ENCODE measurements around the gene TECPR1. TPM values are rescaled to one million over a fixed set of nuclear protein-coding genes. Genes with fewer than 3 reads are reported as not detected.

The TECPR1 gene
- total and polyA plus RNA-seq, 2 donors (not counting 1 experiment from before 2014, with no cell fraction given): 3.7 to 39.0 TPM

GRCh38 chr7:98215561-98216495 is 36.2 kb downstream of the TECPR1 start:
- H3K4me1 ChIP-seq (ENCODE audit: control insufficient read depth, extremely low read depth, insufficient read depth, low read length): no peaks in the 10 kb centered on the region
- TF ChIP-seq CTCF (conservative IDR thresholded peaks at IDR 0.05 in 1 of 2, IDR thresholded peaks at IDR 0.05 in 1 of 2; ENCODE audit: low read depth in 1 of 2, low read length in 2 of 2): no peak
- TF ChIP-seq EZH2 (IDR thresholded peaks at IDR 0.05; ENCODE audit: low read length, missing control alignments): no peak
- no peak overlapping the region for H3K9ac ChIP-seq (ENCODE audit: insufficient read depth, low read length)

GRCh38 chr7:98214811-98215321 is 37.2 kb downstream of the TECPR1 start:
- no peaks in the 10 kb centered on the region for H3K27me3 ChIP-seq (ENCODE audit: control insufficient read depth, insufficient read depth, low read length)

More at GRCh38 chr7:98215561-98216495, 36.2 kb downstream of the TECPR1 start:
- H3K79me2 ChIP-seq (ENCODE audit: control insufficient read depth, insufficient read depth, low read length): no peaks in the 10 kb centered on the region
- DNase-seq (ENCODE audit: low read depth in 2 of 2): no peak
- no peak overlapping the region for H3K4me3 ChIP-seq (replicated peaks in 1 of 4; ENCODE audit: control extremely low read depth in 1 of 4, insufficient read depth in 1 of 4, low read depth in 3 of 4, low read length in 4 of 4)
- H3K9me3 ChIP-seq (ENCODE audit: control insufficient read depth, insufficient read depth, low read depth, low read length): no peaks in the 10 kb centered on the region
- H3K27me3 ChIP-seq (ENCODE audit: control insufficient read depth, insufficient read depth, low read length): no peaks in the 10 kb centered on the region
- peaks cover 2% of the 10 kb centered on the region for H3K36me3 ChIP-seq (ENCODE audit: control insufficient read depth, insufficient read depth, low read length)
- no peaks in the 10 kb centered on the region for H4K20me1 ChIP-seq (ENCODE audit: control insufficient read depth, extremely low read depth, insufficient read depth, low read length)
- no peak overlapping the region for H3K4me2 ChIP-seq (ENCODE audit: extremely low read depth, insufficient read depth, low read length)
- H3K27ac ChIP-seq (ENCODE audit: insufficient read depth, low read length): no peak overlapping the region
- H2AFZ ChIP-seq (ENCODE audit: low read length): no peak overlapping the region

GRCh38 chr7:98213888-98214810 is 37.9 kb downstream of the TECPR1 start:
- Histone ChIP-seq H3K4me2 (ENCODE audit: extremely low read depth, insufficient read depth, low read length) (no peak overlapping the region), H3K27ac (ENCODE audit: insufficient read depth, low read length) (no peak overlapping the region), H3K4me3 (replicated peaks in 1 of 4; ENCODE audit: control extremely low read depth in 1 of 4, insufficient read depth in 1 of 4, low read depth in 3 of 4, low read length in 4 of 4) (no peak overlapping the region), H3K9me3 (ENCODE audit: control insufficient read depth, insufficient read depth, low read depth, low read length) (no peaks in the 10 kb centered on the region), H3K4me1 (ENCODE audit: control insufficient read depth, extremely low read depth, insufficient read depth, low read length) (no peaks in the 10 kb centered on the region), H3K79me2 (ENCODE audit: control insufficient read depth, insufficient read depth, low read length) (no peaks in the 10 kb centered on the region), H2AFZ (ENCODE audit: low read length) (no peak overlapping the region), H3K9ac (ENCODE audit: insufficient read depth, low read length) (no peak overlapping the region), H4K20me1 (ENCODE audit: control insufficient read depth, extremely low read depth, insufficient read depth, low read length) (no peaks in the 10 kb centered on the region), H3K36me3 (ENCODE audit: control insufficient read depth, insufficient read depth, low read length) (peaks cover 2% of the 10 kb centered on the region), H3K27me3 (ENCODE audit: control insufficient read depth, insufficient read depth, low read length) (no peaks in the 10 kb centered on the region)
- no peak for TF ChIP-seq EZH2 (IDR thresholded peaks at IDR 0.05; ENCODE audit: low read length, missing control alignments)
- TF ChIP-seq CTCF (conservative IDR thresholded peaks at IDR 0.05 in 1 of 2, IDR thresholded peaks at IDR 0.05 in 1 of 2; ENCODE audit: low read depth in 1 of 2, low read length in 2 of 2): no peak
- no peak for DNase-seq (ENCODE audit: low read depth in 2 of 2)

More at GRCh38 chr7:98214811-98215321, 37.2 kb downstream of the TECPR1 start:
- no peaks in the 10 kb centered on the region for H4K20me1 ChIP-seq (ENCODE audit: control insufficient read depth, extremely low read depth, insufficient read depth, low read length)
- DNase-seq (ENCODE audit: low read depth in 2 of 2): no peak
- H3K4me1 ChIP-seq (ENCODE audit: control insufficient read depth, extremely low read depth, insufficient read depth, low read length): no peaks in the 10 kb centered on the region
- H3K27ac ChIP-seq (ENCODE audit: insufficient read depth, low read length): no peak overlapping the region
- no peak overlapping the region for H2AFZ ChIP-seq (ENCODE audit: low read length)
- H3K4me3 ChIP-seq (replicated peaks in 1 of 4; ENCODE audit: control extremely low read depth in 1 of 4, insufficient read depth in 1 of 4, low read depth in 3 of 4, low read length in 4 of 4): no peak overlapping the region
- no peak overlapping the region for H3K9ac ChIP-seq (ENCODE audit: insufficient read depth, low read length)
- H3K4me2 ChIP-seq (ENCODE audit: extremely low read depth, insufficient read depth, low read length): no peak overlapping the region
- no peak for TF ChIP-seq EZH2 (IDR thresholded peaks at IDR 0.05; ENCODE audit: low read length, missing control alignments)
- H3K9me3 ChIP-seq (ENCODE audit: control insufficient read depth, insufficient read depth, low read depth, low read length): no peaks in the 10 kb centered on the region
- no peaks in the 10 kb centered on the region for H3K79me2 ChIP-seq (ENCODE audit: control insufficient read depth, insufficient read depth, low read length)
- H3K36me3 ChIP-seq (ENCODE audit: control insufficient read depth, insufficient read depth, low read length): peaks cover 2% of the 10 kb centered on the region
